Spinal cord (tissue), 10 donors: ENCODE measurements around the gene BPIFB6. TPM values are rescaled to one million over a fixed set of nuclear protein-coding genes. Genes with fewer than 3 reads are reported as not detected.

Experiments used
- DNase-seq, 6 donors: peaks; one replicate each; pipeline versions ENCODE4 v3.0.0 to v3.0.0-alpha.2; 2013 to 2015; ENCODE audit warnings: low spot score in 6 of 6, low read depth in 4 of 6
- H3K27ac ChIP-seq: one replicate; pipeline ENCODE4 v1.5.1; 2013; ENCODE audit warnings: low read depth, low read length, control low read depth
- H3K27me3 ChIP-seq: one replicate; pipeline ENCODE4 v1.6.1; 2013; ENCODE audit warnings: low read length; ENCODE audit not compliant: control insufficient read depth, insufficient read depth
- H3K36me3 ChIP-seq: one replicate; pipeline ENCODE4 v1.6.1; 2013; ENCODE audit warnings: low read length; ENCODE audit not compliant: control insufficient read depth, insufficient read depth
- H3K4me1 ChIP-seq: one replicate; pipeline ENCODE4 v1.6.1; 2013; ENCODE audit warnings: low read length; ENCODE audit not compliant: control insufficient read depth, insufficient read depth
- H3K4me3 ChIP-seq: one replicate; pipeline ENCODE4 v1.5.1; 2013; ENCODE audit warnings: low read depth, low read length, control low read depth
- H3K9me3 ChIP-seq: one replicate; pipeline ENCODE4 v1.6.1; 2013; ENCODE audit warnings: low read length; ENCODE audit not compliant: control insufficient read depth, insufficient read depth
- WGBS: methylation state at CpG from one replicate; pipeline ENCODE4 v1.1.5; 2013; ENCODE audit warnings: missing lambda C conversion rate; ENCODE audit not compliant: insufficient coverage; 5-methylcytosine and 5-hydroxymethylcytosine counted together
- long read RNA-seq, 4 donors: transcript quantifications; one replicate each; lab custom pipeline, GENCODE V29; 2026
- polyA plus RNA-seq, 2 donors: library from polyadenylated mRNA; unstranded; fragments of 120-200 nt; gene quantifications; one replicate each; pipeline ENCODE4 v1.2.1, GENCODE V29; 2013; ENCODE audit not compliant: insufficient read length in 2 of 2
- total RNA-seq, 2 donors: library from RNA; depleted of rRNA in 1 of 2; stranded (reverse); fragments of 120-200 nt in 1 of 2; fragments of >200 nt in 1 of 2; gene quantifications; one replicate each; pipeline versions ENCODE4 v1.2.3 to v1.2.4, GENCODE V29; 2013 to 2014
- donor health status: healthy.

BPIFB6 gene, protein sequence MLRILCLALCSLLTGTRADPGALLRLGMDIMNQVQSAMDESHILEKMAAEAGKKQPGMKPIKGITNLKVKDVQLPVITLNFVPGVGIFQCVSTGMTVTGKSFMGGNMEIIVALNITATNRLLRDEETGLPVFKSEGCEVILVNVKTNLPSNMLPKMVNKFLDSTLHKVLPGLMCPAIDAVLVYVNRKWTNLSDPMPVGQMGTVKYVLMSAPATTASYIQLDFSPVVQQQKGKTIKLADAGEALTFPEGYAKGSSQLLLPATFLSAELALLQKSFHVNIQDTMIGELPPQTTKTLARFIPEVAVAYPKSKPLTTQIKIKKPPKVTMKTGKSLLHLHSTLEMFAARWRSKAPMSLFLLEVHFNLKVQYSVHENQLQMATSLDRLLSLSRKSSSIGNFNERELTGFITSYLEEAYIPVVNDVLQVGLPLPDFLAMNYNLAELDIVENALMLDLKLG
- total RNA-seq (not detected), polyA plus RNA-seq (not detected)
- long read RNA-seq, donor 1, result 0 reads
- long read RNA-seq, donor 2, result 0 reads
- long read RNA-seq, donor 3, result 0 reads
- long read RNA-seq, donor 4, result 0 reads

DNA sequence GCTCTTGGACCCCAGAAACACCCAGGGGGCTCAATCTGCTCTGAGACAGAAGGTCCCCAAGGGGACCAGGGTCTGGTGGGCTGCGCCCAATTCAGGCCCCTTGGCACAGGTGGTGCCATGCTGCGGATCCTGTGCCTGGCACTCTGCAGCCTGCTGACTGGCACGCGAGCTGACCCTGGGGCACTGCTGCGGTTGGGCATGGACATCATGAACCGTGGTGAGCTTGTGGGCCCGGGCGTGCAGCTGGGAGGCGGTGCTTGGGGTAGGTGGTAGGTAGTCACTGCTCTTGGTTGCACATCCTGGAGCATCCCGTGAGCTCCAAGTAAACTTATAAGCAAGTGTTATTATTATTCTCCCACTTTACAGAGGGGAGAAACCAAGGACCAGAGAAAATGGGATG is at the start of gene BPIFB6:
BPIFB6 (plus strand) TSS at position 118 of the 400 bp plus-strand sequence; CDS start at position 118, 0 bp downstream.
- Histone ChIP-seq H3K4me1 (no peaks in the 10 kb centered on the region), H3K27me3 (no peaks in the 10 kb centered on the region), H3K9me3 (no peaks in the 10 kb centered on the region), H3K27ac (no peak within 1 kb of the TSS), H3K4me3 (no peak within 1 kb of the TSS), H3K36me3 (no peaks in the 10 kb centered on the region)
- 86% methylated on average over 7 of the region's 10 CpGs for WGBS
- DNase-seq, result no peak

DNA sequence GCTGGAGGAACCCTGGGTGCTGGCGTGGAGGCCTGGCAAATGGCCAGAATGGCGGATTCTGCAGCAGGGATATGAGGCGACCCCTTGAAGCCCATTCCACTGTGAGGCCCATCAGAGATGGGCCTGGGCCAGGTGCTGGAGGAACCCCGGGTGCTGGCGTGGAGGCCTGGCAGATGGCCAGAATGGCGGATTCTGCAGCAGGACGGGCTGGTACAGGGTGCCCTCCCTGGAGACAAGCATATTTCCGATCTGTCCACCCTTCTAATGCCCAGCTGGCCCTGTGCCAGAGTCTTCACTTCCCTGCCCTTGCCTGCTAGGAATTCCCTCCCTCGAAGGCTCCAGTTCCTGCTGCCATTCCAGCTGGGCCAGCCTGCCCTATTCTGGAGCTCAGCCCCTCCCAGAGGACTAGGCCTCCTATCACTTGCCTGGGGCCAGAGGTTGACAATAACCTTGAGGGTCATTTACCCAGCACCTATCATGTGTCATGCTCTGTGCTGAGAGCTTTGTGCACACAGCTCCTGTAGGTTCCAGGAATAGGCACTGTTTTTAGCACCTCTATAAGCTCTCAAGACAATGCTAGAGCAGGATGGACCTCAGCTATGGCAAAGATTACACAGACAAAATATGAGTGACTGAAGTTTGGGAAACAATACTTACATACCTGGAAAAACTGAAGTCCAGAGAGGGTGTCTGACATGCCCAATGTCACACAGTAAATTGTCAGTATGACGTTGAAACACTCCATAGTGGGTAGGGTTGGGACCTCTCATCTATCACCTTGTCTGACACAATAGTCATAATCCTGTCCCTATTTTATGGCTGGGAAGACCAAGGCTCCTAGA is 48.6 kb upstream of the BPIFB6 start:
- 31% methylated on average over 9 of the region's 10 CpGs for WGBS
- H3K4me1 ChIP-seq, result peaks cover 71% of the 10 kb centered on the region
- no peak overlapping the region for H3K4me3 ChIP-seq
- H3K9me3 ChIP-seq, result no peaks in the 10 kb centered on the region
- no peaks in the 10 kb centered on the region for H3K27me3 ChIP-seq
- no peaks in the 10 kb centered on the region for H3K36me3 ChIP-seq
- peak in 3 of 6 donors; percentile 22 to 66 (median 64) for DNase-seq
- peak overlapping the region; percentile 91 for H3K27ac ChIP-seq

DNA sequence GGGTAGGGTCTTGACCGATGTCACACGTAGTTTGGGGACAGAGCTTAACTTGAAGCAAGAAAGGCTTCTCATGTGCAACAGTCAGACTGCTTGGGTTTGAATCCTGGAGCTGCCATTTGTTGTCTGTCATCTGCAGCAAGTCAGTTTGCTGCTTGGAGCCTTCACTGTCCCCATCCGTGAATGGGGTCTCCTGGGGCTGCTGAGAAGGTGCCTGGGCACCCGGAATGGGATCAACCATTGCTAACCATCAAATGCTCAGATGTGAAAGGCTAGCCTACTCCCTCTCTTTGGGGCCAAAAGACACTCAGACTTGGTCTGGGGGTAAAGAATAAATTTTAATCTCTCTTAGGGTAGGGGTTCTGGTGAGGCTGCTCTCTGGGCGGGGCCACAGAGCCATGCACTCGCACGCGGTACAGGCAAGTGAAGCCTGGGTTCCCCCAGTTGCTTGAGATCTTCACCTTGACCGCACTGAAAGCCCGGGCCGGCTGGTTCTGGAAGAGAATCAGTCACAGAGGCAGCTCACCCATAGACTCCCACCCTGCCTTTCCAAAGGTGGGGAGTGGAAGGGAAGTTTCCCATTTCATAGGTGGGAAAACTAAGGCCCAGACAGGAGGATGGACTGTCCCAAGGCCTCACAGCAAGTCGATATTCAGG is 47.9 kb upstream of the BPIFB6 start:
- no peaks in the 10 kb centered on the region for H3K9me3 ChIP-seq
- H3K36me3 ChIP-seq, result no peaks in the 10 kb centered on the region
- peaks cover 76% of the 10 kb centered on the region for H3K4me1 ChIP-seq
- H3K4me3 ChIP-seq, result no peak overlapping the region
- H3K27ac ChIP-seq, result peak overlapping the region; percentile 91
- WGBS, result 92% methylated on average over 9 of the region's 12 CpGs
- no peaks in the 10 kb centered on the region for H3K27me3 ChIP-seq
- DNase-seq, result no peak

DNA sequence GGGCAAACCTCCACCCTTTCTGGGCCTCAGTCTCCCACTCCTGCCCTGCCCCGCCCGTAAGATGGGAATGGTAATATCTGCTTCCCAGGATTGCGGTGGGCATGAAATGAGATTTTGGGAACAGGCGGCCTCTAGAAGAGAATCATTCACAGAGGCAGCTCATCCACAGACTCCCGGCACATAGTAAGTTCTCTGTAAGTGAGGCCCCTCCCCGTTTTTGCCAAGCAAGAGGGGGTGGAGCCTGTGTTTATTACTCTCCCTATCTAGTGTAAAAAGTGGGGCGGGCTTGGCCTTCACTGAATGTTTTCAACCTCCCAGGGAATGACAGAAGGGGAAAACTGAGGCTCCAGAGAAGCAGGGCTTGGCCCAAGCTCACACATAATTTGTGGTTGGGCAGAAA is 47.3 kb upstream of the BPIFB6 start:
- DNase-seq, result peak in 2 of 6 donors; percentile 54 to 63
- H3K4me3 ChIP-seq, result no peak overlapping the region
- H3K27ac ChIP-seq, result peak overlapping the region; percentile 91
- H3K9me3 ChIP-seq, result no peaks in the 10 kb centered on the region
- no peaks in the 10 kb centered on the region for H3K27me3 ChIP-seq
- H3K4me1 ChIP-seq, result peaks cover 74% of the 10 kb centered on the region
- no peaks in the 10 kb centered on the region for H3K36me3 ChIP-seq
- WGBS, result 79% methylated on average over 3 of the region's 7 CpGs

DNA sequence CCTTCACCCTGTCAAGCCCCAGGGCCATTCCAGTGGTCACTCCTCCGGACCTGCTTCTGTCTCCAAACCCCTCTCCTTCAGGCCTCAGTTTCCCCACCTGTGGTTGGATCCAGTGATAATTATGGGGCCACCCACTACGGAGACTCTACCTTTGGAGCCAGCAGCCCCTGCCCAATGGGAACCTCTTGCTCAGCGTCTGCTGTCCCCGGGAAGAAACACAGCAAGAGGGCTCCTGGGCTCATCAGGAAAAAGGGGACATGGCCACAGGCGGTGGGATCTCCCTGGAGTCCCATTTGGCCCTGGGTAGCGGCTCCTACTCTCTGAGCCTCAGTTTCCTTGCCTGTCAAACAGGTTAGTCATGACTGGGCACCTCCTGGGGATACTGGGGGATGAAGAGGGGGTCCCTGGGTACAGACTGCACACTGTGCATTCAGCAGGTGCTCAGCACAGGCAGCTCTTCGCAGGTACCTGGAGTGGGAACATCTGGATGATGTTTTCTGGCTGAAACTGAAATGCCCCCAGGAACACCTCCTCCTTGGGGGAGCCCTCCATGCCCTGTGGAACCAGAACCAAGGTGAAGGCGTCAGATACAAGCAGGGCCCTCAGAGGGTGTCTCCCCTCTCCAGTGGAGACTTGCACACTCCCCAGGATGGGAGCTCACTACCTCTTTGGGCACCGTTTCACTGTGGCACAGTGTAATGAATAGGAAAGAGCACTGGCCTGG is 46.7 kb upstream of the BPIFB6 start:
- Histone ChIP-seq H3K27ac (peak overlapping the region; percentile 88), H3K36me3 (no peaks in the 10 kb centered on the region), H3K4me1 (peaks cover 68% of the 10 kb centered on the region), H3K9me3 (no peaks in the 10 kb centered on the region), H3K27me3 (no peaks in the 10 kb centered on the region), H3K4me3 (no peak overlapping the region)
- 93% methylated on average over 9 of the region's 9 CpGs for WGBS
- no peak for DNase-seq

DNA sequence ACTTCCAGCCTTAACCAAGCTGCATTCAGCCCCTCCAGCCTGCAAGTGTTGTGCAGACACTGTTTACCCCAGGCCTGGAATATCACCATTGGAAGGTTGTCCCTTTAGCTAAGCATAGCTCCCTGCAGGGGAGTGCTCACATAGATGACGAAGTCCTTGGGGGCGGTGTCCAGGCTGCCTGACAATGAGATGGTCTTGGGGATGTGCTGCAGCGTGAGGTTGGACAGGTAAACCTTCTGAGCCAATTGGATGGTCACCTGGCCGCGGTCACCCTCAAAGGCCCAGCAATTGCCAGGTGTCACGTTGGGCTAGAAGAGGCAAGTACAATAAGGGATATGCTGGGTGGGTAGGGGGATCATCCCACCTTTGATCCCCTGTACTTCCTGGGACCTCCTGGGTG is 45.9 kb upstream of the BPIFB6 start:
- WGBS, result 81% methylated on average over 3 of the region's 6 CpGs
- Histone ChIP-seq H3K36me3 (no peaks in the 10 kb centered on the region), H3K9me3 (no peaks in the 10 kb centered on the region), H3K27ac (peak overlapping the region; percentile 88), H3K27me3 (no peaks in the 10 kb centered on the region), H3K4me3 (no peak overlapping the region), H3K4me1 (peaks cover 60% of the 10 kb centered on the region)
- no peak for DNase-seq

DNA sequence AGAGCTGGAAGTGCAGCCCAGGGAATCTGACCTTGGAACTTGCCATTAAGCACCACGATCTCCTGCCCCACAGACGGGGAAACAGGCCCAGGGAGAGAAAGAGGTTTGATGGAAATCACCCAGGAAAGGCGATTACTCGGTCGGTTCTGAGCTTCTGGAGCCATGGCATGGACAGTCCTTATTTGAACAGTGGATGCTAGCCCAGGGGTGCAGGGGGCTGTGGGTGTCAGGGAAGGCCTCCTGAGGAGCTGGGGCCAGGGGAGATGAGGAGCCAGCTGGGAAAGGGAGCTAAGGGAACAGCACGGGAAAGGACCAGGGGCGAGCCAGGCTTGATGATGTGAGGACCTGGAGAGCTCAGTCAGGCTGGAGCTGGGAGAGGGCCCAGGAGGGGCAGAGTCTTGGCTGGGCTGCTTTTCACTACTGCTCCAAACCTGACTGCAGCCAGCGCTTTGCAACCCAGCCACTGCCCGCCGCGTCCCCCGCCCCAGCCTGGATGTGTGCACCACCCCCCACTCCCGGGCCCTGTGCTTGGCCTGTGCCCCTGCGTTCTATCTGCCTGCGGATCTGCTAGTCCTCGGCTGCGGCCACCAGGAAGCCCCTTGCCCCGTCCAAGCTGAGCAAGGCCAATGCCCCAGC is 45.0 kb upstream of the BPIFB6 start:
- Histone ChIP-seq H3K27me3 (no peaks in the 10 kb centered on the region), H3K4me3 (no peak overlapping the region), H3K27ac (peak overlapping the region; percentile 15), H3K4me1 (peaks cover 52% of the 10 kb centered on the region), H3K36me3 (no peaks in the 10 kb centered on the region), H3K9me3 (no peaks in the 10 kb centered on the region)
- WGBS, result 74% methylated on average over 17 of the region's 18 CpGs
- peak in 1 of 6 donors; percentile 37 for DNase-seq

DNA sequence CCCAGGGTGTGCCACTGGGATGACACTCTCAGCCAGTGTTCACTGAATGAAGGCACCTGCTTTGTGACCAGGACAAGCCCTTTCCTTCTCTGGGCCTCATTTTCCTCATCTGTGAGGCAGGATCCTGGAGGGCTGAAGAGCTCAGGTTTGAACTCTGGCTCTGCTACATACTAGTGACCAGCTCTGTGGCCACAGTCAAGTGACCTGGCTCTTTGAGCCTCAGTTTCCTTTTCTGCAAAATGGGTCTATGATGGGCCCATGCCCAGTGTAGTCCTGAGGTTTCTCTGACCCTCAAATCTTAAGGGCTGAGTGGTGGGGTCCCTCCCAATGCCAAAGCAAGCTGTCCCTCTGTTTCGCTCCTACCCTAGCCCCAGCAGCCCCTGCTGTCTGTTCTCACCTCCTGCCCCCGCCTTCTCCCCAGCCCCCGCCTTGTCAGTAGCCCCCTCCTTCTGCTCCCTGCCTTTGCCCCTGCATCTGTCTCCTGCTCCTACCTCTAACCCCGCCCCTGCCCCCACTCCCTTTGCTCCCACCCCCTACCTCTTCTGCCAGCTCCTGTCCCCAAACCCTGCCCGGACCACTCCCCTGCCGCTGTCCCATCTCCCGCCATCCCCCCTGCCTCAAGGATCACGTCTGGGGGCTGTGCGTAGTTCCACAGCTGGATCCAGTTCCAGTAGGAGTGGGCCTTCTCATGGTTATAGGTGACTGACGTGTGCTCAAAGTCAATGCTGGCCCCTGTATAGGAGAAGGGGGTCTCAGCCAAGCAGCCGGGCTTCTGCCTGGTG is 44.2 kb upstream of the BPIFB6 start:
- H3K4me1 ChIP-seq, result peaks cover 54% of the 10 kb centered on the region
- DNase-seq, result no peak
- H3K9me3 ChIP-seq, result no peaks in the 10 kb centered on the region
- no peaks in the 10 kb centered on the region for H3K36me3 ChIP-seq
- H3K4me3 ChIP-seq, result no peak overlapping the region
- WGBS, result 100% methylated on average over 4 of the region's 11 CpGs
- no peaks in the 10 kb centered on the region for H3K27me3 ChIP-seq
- H3K27ac ChIP-seq, result peak overlapping the region; percentile 15
